ENCODE results near the gene NUCB1.
"Not testable (repeated sequence)": the region's sequence is repeated elsewhere in the genome, so short reads cannot be mapped to it uniquely, and the experiment has no call there.

The NUCB1 gene

DNA sequence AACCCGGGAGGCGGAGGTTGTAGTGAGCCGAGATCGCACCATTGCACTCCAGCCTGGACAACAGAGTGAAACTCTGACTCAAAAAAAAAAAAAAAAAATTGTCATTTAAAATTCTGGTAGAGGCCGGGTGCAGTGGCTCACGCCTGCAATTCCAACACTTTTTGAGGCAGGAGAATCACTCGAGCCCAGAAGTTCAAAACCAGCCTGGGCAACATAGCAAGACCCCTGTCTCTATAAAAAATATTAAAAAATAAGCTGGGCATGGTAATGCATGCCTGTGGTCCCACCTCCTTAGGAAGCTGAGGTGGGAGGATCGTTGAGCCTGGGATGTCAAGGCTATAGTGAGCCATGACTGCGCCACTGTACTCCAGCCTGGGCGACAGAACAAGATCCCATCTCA, 6.2 kb downstream of the NUCB1 start:
- no peak for DNase-seq (ENCODE audit: low spot score)

DNA sequence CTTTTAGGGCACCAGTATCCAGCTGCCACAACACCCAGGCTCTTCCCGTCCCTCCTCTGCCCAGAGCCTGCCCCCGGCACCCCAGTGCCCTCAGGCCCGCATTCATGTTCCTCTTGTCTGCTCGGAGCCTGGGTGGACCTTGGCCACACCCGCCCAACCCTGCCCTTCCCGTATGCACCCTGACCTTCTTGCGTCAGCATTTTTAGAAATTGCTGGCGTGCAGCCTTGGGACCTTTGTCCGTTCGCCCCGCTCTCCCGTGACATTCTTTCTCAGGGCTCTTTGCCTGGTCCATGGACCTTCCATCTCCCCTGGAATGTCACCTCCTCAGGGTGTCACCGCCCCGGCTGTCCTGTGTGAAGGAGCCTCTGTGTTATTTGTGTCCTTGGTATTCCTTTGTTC, 7.6 kb downstream of the NUCB1 start:
- no peak for DNase-seq (ENCODE audit: low spot score)

DNA sequence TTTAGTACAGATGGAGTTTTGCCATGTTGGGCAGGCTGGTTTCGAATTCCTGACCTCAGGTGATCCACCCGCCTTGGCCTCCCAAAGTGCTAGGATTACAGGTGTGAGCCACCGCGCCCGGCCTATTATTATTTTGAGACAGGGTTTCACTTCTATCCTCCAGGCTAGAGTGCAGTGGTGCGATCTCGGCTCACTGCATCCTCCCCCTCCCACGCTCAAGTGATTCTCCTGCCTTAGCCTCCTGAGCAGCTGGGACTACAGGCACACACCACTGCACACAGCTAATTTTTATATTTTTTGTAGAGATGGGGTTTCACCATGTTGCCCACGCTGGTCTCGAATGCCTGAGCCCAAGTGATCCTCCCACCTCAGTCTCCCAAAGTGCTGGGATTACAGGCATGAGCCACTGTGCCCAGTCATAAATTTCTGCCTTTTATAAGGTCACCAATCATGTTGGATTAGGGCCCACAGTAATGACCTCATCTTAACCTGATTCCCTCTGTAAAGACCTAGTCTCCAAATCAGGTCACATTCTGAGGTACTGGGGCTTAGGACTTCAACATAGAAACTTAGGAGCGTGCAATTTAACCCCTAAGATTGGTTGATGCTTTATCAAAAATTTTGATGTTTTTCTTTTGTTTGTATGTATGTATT, 9.4 kb downstream of the NUCB1 start:
- DNase-seq (ENCODE audit: low spot score) = not testable (repeated sequence)

DNA sequence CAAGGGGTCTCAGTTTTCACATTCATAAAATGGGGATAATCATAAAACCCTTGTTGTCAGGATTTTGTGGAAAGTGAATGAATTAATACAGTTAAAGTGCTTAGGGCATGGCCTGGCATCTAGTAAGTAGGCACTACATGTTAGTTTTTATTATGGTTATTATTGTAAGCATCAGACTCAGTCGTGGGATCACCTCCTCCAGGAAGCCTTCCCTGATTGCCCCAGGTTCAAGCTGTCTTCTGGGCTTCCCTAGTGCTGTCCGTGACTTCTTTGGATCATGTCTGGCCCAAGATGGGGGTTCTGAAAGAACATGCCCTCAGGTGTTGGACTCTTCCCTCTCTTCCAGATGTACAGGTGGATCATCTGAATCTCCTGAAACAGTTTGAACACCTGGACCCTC, 10.7 kb downstream of the NUCB1 start:
- no peak for DNase-seq (ENCODE audit: low spot score)

DNA sequence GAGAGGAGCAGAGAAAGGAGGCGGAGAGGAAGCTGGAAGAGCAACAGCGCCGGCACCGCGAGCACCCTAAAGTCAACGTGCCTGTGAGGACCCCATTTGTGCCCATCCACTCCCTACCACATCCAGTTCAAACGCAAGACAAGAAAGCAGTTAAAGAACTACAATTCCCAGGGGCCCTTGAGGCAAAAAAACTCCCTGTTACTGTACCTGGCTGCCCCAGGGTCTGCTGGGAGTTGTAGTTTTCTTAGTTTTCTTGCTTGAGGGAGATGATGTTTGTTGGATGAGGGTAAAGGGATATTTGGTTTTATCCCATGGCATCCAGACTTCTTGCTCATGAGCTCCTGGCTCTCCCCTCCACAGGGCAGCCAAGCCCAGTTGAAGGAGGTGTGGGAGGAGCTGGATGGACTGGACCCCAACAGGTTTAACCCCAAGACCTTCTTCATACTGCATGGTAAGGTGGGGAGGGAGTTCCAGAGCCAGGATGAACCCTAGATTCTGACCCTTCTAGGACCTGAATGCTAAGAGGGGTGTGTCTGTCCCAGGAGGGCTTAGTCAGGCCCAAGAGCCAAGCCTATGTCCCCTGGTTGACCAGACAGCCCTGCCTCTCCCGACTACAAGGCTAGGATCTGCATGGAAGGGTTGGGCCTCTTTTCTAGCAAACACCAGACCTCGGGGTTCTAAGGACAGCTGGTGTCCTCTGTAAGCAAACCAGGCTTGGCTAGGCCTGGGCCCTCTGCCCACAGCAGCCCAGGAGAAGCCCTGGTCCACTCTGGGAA, 13.2 kb downstream of the NUCB1 start:
- no peak for DNase-seq (ENCODE audit: low spot score)

DNA sequence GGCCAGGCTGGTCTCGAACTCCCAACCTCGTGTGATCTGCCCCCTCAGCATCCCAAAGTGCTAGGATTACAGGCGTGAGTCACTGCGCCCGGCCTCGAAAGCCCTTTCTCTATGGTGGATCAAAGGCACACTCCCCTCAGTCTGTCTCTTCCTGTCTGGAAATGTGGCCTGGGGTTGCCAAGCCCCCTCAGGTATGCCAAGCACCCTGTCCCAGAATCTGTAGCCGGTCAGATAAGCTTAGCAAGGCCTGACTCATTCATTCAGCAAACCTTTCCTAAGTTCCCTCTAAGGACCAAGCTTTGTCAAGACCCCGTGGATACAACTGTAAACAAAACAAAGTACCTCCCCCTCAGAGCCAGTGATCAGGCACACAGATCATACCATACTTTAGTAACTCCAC, 14.1 kb downstream of the NUCB1 start:
- DNase-seq (ENCODE audit: low spot score) = no peak

DNA sequence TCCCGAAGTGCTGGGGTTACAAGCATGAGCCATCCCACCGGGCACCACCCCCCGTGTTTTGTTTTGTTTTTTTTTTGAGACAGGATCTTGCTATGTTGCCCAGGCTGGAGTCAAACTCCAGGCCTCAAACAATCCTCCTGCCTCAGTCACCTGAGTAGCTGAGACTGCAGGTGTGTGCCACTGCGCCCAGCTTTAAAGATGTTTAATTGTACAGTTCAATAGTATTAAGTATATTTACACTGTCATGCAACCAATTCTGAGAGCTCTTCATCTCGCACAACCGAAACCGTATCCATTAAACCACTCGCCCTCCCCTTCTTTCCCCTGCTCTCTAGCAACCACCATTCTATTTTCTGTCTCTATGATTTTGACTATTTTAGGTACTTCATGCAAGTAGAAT, 15.6 kb downstream of the NUCB1 start:
- no peak for DNase-seq (ENCODE audit: low spot score)

DNA sequence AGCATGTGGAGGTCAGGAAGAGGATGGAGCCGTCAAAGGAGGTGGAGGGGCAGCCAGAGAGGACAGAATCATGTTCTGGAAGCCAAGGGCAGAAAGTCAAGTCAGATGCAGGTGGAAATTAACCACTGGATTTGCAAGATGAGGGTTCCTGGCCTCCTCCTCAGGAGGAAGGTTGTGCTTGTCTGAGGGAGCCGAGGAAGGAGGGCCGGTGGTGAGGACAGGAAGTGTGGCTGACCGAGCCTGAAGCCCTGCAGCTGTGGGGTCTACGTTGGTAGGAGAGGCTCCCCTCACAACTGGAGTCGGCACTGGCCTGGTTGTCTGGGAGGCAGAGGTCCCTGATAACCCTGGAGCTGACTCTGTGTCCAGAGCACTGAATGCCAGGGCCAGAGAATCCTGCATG, 18.0 kb downstream of the NUCB1 start:
- DNase-seq (ENCODE audit: low spot score) = no peak

DNA sequence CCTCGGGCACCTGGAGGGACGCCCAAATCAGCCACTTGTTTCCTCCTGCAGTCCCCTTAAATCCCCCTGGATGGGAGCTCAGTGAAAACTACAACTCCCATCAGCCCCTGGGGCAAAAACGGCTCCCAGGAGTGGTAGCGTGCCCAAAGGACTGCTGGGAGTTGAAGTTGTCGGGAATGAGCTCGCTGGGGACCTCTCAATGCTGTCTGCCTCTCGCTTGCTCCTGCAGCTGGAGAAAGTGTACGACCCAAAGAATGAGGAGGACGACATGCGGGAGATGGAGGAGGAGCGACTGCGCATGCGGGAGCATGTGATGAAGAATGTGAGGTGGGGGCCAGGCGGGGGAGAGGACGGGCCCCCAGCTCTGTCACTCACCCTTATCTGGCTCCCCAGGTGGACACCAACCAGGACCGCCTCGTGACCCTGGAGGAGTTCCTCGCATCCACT, 18.7 kb downstream of the NUCB1 start:
- peak; percentile 43 for DNase-seq (ENCODE audit: low spot score)

DNA sequence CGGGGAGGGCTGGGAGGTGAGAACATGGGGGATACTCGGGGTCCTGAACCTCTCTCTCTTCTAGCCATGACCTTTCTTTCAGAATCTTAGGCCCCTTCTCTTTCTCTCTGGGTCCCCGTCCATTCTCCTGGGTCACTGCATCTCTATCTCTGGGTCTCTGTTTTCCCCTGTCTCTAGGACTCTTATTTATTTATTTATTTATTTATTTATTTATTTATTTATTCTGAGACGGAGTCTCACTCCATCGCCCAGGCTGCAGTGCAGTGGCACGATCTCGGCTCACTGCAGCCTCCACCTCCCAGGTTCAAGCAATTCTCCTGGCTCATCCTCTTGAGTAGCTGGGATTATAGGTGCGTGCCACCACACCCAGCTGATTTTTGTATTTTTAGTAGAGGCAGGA, 19.2 kb downstream of the NUCB1 start:
- DNase-seq (ENCODE audit: low spot score) = not testable (repeated sequence)

DNA sequence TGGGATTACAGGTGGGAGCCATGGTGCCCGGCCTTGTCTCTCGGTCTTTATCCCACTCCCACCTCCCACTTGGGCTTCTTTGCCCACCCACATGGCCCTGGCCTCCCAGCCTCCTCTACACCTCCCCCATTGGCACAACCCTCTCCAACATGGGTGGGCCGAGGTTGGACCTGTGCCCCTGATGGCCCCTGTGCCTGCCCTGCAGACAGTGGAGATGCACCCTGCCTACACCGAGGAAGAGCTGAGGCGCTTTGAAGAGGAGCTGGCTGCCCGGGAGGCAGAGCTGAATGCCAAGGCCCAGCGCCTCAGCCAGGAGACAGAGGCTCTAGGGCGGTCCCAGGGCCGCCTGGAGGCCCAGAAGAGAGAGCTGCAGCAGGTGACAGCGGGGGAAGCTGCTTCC, 20.8 kb downstream of the NUCB1 start:
- no peak for DNase-seq (ENCODE audit: low spot score)

DNA sequence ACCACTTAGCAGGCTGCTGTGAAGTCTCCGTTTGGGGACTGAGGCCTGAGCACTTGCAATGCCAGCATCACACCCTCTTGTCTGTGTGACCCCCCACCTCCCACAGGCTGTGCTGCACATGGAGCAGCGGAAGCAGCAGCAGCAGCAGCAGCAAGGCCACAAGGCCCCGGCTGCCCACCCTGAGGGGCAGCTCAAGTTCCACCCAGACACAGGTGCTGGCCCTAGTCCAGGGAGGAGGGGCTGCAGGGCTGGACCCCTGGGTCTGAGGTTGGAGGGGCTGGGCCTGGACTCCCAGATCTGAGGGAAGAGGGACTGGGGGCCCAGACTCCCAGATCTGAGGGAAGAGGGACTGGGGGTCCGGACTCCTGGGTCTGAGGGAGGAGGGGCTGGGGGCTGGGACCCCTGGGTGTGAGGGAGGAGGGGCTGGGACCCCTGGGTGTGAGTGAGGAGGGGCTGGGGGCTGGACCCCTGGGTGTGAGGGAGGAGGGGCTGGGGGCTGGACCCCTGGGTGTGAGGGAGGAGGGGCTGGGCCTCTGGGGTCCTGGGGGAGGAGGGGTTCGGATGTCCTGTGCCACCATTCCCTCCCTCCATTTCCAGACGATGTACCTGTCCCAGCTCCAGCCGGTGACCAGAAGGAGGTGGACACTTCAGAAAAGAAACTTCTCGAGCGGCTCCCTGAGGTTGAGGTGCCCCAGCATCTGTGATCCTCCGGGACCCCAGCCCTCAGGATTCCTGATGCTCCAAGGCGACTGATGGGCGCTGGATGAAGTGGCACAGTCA, 21.8 kb downstream of the NUCB1 start:
- DNase-seq (ENCODE audit: low spot score) = no peak

DNA sequence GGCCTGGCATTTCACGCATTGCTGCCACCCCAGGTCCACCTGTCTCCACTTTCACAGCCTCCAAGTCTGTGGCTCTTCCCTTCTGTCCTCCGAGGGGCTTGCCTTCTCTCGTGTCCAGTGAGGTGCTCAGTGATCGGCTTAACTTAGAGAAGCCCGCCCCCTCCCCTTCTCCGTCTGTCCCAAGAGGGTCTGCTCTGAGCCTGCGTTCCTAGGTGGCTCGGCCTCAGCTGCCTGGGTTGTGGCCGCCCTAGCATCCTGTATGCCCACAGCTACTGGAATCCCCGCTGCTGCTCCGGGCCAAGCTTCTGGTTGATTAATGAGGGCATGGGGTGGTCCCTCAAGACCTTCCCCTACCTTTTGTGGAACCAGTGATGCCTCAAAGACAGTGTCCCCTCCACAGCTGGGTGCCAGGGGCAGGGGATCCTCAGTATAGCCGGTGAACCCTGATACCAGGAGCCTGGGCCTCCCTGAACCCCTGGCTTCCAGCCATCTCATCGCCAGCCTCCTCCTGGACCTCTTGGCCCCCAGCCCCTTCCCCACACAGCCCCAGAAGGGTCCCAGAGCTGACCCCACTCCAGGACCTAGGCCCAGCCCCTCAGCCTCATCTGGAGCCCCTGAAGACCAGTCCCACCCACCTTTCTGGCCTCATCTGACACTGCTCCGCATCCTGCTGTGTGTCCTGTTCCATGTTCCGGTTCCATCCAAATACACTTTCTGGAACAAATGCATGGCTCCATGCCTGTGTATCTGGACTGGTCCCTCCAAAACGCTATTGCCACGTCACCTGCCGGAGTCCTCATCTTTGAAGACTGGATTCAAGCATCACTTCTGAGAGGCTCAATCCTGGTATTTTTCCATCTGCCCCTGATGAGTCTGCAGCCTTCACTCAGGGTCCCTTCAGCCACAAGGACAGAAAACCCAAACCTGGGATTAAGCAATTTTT, 22.7 kb downstream of the NUCB1 start:
- no peak for DNase-seq (ENCODE audit: low spot score)

DNA sequence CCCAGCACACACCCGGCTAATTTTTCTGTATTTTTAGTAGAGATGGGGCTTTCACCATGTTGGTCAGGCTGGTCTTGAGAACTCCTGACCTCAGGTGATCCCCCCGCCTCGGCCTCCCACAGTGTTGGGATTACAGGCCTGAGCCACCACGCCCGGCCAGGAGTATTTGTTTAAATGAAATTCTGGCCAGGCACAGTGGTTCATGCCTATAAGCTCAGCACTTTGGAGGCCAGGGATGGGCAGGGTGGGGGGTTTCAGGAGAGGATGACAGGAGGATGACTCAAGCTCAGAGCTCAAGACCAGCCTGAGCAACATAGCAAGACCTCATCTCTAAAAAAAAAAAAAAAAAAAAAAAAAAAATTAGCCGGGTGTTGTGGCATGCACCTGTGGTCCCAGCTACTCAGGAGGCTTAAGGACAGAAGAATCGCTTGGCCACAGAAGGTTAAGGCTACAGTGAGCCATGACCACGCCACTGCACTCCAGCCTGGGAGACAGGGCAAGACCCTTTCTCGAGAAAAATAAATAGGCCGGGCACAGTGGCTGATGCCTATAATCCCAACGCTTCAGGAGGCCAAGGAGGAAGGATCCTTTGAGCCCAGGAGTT, 25.2 kb downstream of the NUCB1 start:
- peak; percentile 39 for DNase-seq (ENCODE audit: low spot score)

DNA sequence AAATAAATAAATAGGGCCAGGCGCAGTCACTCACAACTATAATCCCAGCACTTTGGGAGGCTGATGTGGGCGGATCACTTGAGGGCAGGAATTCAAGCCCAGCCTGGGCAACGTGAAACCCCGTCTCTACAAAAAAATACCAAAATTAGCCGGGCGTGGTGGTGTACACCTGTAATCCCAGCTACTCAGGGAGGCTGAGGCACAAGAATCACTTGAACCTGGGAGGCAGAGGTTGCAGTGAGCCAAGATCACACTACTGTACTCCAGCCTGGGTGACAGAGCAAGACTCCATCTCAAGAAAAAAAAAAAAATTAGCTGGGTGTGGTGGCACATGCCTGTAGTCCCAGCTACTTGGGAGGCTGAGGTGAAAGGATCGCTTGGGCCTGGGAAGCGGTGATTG, 25.8 kb downstream of the NUCB1 start:
- not testable (repeated sequence) for DNase-seq (ENCODE audit: low spot score)

DNA sequence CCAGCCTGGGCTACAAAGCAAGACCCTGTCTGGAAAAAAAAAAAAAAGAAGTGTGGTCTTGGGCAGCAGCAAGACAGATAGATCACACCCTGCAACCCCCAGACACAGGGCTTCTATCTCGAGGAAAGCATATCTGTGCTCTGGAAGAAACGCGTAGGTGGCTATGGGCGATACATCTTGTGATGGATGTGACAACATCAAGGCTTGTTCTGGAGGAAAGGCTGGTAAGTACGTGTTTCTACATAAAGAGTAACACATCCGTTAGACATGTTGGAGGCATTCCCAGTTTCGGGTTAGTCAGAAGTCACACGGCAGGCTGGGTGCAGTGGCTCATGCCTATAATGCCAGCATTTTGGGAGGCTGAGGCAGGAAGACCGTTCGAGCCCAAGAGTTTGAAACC, 26.8 kb downstream of the NUCB1 start:
- no peak for DNase-seq (ENCODE audit: low spot score)

DNA sequence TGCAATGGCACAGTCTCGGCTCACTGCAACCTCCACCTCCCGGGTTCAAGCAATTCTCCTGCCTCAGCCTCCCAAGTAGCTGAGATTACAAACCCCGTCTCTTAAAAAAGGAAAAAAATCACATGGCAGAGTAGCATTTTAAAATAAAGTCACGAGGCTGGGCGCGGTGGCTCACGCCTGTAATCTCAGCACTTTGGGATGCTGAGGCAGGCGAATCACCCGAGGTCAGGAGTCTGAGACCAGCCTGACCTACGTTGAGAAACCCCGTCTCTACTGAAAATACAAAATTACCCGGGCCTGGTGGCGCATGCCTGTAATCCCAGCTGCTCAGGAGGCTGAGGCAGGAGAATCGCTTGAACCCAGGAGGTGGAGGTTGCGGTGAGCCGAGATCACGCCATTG, 27.6 kb downstream of the NUCB1 start:
- not testable (repeated sequence) for DNase-seq (ENCODE audit: low spot score)

DNA sequence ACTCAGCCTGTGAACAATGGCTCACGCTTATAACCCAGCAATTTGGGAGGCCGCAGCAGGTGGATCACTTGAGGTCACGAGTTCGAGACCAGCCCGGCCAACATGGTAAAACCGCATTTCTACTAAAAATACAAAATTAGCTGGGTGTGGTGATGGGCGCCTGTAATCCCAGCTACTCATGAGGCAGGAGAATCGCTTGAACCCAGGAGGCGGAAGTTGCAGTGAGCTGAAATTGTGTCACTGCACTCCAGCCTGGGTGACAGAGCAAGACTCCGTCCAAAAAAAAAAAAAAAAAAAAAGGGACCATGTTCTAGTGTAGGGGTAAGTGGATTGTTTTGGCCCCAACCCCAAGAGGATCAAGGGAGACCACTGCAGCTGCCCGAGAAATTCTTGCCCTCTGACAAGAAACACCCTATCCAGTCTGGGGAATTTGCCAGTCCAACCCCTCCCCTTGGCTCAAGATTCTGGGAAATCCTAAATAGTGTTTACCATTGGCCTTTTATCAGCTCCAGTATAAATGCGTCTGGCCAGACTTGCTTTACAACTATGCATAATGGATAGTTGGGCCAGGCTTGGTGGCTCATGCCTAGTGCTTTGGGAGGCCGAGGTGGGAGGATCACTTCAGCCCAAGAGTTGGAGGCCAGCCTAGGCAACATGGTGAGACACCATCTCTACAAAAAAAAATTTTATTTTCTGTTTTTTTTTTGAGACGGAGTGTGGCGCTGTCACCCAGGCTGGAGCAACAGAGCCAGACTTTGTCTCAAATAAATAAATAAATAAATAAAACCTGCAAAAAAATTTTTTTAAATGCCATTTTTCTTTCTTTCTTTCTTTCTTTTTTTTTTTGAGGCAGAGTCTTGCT, 28.3 kb downstream of the NUCB1 start:
- no peak for DNase-seq (ENCODE audit: low spot score)

DNA sequence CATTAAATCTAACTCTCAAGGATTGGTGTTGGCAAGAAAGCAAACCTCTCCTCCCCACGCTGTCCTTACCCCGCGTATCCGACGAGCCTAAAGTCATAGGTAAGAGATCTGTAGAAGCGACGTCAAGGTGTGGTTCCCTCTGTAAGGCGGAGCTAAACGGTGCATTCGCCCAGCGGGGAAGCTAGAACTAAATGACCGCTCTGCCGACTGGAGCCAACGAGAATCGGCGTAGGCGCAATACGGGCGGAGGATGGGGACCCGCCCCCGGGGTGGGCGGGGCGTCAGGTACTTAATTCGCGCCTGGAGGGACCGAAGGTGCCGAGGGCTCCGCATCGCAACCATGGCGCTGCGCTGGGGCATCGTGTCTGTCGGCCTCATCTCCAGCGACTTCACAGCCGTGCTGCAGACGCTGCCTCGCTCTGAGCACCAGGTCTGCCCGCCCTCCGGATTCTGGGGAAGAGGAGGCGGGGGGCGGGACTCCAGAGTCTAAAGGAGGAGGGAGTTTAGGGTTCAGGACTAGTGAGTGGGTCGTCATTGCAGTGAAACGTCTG, 33.3 kb downstream of the NUCB1 start, which contains the start of gene DHDH:
TSS of gene DHDH (plus strand) at position 318 of the 551 bp plus-strand sequence. CDS start at position 341, 23 bp downstream.
- DNase-seq (ENCODE audit: low spot score) = peak; percentile 97

DNA sequence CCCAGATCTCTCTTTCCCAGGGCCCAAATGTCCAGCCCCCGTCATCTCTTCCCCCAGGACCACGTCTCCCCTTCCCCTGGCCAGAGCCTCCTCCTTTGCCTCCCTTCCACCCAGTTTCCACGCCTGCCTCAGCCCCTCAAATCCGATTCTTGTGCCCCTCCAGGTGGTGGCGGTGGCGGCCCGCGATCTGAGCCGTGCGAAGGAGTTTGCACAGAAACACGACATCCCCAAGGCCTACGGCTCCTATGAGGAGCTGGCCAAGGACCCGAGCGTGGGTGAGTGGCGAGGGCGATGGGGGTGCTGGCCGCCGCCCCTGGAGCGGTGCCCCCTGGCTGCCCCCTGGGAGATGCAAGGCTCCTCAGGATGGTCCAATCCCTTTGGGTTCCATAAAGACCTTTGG, 34.7 kb downstream of the NUCB1 start:
- no peak for DNase-seq (ENCODE audit: low spot score)
